T-helper 22 cell (primary cell): ENCODE results near the gene OLFM1.

Experiments
- DNase-seq: peaks from one replicate; pipeline ENCODE4 v3.0.0-alpha.2; 2020; ENCODE audit warnings: low read depth

OLFM1 gene

DNA sequence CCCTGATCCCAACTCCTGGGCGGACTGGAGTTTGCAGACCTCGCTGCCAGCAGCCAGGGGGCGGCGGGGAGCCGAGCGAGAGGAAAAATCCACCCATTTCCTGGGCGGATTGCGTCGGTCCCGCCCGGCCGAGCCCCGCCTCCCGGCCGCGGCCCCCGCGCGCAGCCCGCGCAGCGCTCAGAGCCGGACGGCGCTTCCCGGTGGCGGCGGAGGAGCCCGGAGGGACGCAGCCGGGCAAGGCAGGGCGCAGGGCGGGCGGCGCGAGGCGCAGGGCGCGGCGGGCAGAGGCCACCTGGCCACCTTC is at the start of gene OLFM1:
OLFM1 (plus strand) TSS at position 180 of the 304 bp plus-strand sequence. CDS start 322 bp downstream, outside the sequence.
- DNase-seq: no peak

DNA sequence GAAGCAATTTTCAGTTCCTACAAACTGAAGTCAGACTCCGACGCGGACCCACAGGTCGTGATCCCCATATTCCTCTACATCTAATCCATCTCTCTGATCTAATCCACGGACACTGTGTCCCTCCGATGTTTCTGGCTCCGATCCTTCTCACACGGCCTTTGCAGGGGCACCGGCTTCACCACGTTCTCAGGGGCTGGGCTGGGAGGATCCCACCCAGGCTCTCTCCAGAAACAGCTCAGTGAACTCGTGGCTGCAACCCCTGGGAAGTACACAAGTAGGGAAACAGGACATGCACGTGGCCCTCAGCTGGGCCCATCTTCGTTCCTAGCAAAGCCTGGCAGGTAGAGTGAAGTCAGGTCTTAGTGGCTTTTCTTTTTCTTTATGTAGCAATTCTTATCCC is 49.1 kb upstream of the OLFM1 start:
- no peak for DNase-seq

DNA sequence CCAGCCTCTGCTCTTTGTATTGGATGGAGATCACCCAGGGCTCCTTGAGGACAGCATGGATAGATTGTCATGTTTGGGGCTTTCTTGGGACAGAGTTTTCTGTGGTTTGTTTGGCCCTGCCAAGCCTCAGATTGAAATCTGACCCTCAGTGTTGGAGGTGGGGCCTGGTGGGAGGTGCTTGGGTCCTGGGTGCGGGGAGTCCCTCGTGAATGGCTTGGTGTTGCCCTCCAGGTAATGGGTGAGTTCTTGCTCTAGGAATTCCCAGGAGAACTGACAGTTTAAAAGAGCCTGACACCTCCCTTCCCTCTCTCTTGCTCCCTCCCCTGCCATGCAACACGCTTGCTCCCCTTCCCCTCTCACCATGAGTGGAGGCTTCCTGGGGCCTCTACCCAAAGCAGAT is 48.6 kb upstream of the OLFM1 start:
- no peak for DNase-seq

DNA sequence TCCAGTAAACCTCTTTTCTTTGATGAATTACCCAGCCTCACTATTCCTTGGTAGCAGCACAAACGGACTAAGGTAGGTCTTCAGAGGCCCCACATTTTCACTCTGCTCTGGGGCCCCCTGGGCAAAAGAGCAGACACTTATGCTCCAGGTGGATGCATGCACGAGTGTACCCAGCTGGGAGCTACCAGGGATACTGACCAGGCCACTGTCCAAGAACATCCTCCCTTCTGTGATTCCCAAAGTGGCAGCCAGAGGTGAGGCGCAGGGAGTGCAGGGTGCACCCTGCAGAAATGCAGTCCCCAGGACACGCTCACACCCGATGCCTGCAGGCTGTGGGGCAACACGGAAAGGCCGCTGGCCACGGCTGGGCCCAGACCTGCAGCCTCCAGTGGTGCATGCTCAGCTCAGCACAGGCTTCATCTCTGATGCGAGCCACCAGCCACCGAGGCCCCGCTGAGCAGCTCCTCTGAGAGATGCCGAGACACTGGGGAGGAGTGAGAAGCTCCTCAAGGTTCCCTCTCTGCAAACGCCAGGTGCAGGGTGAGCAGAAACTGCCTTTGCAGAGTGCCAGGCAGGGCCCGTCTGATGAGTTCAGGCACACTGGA is 48.1 kb upstream of the OLFM1 start:
- DNase-seq: no peak

DNA sequence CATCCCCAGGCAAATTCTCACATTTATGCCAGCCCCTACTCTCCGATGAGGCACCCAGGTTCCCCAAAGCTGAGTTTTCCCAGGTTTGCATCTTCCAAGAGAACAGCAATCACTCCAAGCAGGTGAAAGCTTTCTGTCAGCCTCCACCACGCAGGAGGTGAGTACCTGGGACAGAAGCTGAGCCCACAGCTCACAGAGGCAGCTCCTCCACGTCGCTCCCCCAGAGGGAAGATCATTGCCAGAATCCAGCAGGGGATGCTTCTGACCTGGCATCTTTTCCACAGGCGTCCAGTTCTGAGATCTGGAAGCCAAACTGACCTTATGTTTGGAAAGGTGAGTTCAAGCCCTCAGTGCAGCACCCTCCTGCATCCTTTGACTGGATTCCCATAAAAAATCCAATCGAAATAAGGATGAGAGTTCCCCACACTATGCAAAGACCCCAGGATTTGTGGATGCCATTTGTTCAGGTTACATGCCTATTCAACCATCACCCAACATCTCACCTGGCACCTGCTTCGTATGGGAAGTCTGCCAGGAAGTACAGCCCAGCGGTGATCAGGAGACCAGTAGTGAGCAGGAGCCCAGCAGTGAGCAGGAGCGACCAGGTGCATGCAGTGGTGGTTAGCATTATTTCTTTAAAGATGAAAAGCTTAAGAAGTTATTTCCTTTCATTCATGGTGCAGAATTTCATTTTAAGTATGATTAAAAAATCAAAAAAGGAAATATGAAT is 47.4 kb upstream of the OLFM1 start:
- DNase-seq: no peak

DNA sequence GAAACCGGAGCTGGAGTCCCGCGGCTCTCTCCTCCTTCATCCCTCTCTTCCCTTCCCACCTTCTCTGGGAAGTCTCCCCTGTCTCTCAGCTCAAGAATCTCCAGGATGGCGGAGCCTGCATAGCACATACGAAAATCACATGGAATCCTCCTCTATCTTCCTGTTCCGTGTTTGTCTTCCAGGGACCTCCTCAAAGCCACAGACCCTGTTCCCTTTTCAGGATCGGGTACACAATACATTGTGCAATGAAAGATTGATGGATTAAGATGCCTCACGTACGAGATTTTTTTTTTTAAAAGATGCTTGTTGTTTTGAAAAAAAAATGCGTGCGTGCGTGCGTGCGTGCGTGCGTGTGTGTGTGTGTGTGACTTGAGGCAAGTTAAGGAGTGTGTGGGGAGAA is 46.6 kb upstream of the OLFM1 start:
- no peak for DNase-seq

DNA sequence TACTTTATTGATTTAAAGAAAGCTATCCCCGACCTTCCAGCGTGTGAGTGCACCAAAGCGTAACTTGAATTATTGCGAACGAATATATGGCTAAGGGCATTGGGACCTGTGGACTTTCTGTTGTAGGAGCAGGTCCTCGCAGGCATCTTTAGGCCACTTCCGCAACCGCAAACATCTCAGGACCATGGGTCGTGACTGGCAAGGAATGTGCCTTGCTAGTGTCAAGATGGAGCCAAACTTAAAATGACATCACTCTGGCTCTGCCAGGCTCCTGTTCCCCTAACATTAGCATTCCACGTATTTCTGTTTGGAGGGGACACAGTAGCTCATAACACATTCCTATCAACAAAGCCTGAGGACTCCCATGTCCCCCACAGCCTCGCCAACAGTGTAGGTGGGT is 44.1 kb upstream of the OLFM1 start:
- DNase-seq: no peak

DNA sequence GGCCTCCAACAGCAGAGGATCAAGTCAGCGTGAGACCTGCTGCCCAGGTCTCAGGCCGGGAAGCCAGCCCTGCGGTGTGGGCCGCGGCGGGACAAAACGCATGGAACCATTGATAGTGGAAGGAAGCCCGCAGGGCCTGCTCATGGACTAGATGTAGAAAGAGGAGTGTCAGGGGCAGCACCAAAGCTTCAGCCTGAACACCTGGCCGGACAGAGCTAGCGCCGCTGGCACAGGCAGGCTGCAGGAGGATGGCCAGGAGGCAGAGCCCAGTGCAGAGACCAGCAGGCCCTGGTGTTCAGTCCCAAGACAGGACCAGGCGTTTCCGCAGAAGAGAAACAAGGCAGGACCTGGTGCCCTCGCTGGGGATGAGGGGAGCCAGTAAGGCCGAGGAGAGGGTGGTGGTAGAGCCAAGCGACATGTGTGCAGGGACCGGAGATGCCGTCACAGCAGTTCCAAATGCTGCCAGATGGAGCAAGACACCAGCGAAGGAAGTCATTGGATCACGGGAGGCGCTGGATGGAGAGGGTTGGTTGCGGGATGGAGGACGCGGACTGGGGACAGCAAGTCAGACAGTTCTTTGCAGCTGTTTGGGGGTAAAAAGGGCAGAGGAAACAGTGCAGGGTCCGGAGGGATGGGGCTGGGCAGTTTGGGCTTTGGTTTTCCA is 42.1 kb upstream of the OLFM1 start:
- no peak for DNase-seq

DNA sequence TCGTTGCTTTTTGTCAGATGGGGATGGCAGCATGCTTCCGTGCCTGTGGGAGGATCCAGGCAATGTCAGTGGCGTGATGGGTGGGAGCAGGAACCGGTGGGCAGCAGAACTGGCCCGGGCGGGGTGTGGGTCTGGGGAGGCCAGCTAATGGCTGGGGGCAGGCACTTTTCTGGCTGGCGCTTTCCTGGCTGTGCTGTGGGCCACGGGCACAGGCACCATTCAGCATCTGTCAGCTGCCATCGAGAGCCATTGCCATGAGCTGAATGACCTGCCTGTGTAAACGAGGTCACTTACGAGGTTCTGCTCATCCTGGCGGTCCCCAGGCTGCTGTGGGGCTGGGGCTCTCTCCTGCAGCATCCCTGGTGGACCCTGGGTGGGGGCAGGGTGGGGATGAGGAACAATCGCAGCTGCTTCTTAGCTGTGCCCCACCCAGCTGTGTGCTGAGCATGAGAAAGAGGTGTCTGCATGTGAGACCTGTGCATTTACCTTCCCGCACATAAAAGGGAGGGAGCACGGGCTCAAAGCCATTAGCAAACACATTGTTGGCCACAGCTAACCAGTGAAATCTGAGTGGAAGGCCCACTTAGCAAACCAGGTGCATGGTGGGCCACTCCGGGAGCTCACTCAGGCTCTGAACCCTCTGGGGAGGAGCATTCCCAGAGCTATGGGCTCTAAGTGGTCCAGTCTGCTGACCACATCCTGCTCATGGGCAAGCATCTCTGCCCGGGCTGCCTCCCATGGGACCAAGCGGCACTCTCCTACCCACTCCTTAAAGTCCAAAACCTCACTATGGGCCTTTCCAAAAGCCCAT is 41.3 kb upstream of the OLFM1 start:
- DNase-seq: no peak

DNA sequence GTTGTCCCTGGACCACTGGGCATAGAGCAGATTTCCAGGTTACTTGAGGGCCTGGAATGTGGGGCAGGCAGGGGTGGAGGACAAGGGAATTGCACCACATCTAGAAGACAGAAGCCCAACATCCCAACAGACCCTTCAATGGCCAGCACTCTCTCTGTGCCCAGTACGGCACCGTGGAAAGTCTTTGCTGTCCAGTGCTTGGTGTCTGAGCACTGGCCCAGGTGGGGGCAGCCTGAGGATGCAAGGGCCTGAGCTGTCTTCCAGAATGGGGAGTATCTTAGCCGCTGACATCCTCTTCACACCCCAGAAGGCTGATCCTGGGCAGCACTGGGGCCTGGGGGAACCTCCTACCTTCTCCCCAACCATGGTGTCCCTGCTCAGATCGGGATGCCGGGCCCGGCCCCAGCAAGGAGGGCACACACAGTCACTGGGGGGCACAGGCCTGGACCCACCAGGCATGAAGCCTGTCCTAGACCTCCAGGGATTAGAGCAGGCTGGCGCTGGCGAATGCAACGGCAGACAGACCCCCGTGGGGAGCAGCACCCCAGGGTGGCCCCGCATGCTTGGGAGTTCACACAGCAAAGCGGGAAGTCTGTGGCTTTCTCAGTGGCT is 40.6 kb upstream of the OLFM1 start:
- no peak for DNase-seq

DNA sequence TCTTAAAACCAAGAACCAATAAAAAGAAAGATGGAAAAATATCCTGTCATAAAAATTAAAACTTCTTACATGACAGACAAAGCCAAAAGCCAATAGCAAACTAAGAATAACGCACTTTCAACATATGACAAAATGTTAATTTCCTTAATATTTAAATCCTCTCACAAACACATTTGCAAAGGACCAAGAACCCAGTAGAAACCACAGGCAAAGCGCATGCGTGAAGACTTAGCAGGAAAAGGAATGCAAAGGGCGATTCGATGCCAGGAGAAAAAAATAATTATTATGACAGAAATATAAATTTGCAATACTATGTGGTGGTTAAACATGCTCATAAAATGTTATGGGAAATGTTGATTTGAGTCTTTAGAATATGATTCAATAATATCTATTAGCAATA is 39.9 kb upstream of the OLFM1 start:
- DNase-seq: no peak

DNA sequence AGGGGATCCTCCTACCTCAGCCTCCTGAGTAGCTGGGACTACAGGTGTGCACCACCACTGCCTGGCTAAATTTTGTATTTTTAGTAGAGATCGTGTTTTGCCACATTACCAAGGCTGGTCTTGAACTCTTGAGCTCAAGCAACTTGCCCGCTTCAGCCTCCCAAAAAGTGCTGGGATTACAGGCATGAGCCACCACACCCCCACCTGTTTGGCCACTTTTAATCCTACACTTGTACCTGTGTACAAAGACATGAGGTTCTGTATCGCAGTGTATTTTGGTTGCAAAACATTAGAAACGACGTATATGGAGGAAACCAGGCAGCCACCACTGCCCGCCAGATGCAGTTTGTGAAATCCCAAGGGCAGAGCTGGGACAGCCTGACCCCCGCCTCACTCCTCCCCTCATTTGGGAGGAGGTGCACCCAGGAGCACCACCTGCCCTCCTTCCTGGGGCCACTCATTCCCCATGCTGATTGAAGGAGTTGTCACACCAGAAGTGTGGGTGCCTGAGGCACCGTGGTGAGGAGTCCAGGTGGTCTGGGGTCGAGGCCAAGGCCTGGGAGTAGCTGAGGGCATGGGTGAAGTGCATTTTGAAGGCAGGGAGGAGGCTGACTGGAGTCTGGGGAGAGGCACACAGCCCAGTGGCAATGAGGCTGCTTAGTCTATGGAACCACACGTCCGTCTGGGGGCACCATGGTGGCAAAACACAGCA is 39.3 kb upstream of the OLFM1 start:
- DNase-seq: no peak

DNA sequence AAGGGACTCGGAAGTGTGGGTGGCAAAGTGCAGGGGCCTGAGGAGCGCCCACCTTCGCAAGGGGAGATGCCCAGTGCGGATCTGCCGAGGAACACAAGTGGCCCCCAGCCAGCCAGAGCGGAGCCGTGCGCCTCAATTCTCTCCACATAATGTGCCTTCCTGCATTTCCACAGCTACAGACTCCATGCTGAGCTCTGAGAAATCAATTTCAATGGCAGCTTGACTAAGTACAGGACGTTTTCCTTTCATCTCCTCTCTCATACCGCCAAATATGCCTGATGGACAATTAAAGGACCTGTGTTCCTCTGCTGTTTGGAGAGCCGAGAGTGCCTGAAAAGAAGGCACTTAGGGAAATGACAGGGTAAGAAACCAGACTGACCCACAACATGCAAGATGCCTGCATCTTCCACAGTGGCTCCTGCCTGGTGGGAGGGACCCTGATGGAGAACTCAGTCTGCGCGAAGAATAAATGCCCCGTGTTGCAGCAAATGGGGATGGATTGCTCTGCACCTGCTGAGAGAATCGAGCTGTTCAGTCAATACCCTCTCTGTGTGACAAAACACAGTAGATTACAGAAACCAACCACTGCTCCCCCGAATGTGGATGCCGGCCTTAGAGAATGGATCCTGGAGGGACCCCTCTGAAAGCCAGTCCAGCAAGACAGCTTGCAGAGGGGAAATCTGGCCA is 38.6 kb upstream of the OLFM1 start:
- DNase-seq: no peak

DNA sequence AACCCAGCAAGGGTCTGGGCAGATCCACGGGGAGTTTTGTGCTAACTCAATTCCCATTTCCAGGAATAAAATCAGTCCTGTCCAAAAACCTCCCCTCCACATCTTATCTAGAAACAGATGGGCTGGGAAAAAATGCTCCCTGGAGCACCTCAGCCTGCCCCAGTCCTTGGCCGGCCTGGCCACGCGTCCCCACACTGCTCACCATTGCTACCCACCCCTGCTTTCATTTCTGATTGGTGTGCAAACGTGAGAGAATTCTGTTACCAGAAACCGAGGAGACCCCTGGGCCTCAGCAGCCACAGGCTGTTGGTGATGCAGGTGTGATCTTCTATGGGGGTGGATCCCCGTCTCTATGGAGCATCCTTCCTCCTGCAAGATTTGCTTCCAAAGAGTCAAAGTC is 38.0 kb upstream of the OLFM1 start:
- no peak for DNase-seq

DNA sequence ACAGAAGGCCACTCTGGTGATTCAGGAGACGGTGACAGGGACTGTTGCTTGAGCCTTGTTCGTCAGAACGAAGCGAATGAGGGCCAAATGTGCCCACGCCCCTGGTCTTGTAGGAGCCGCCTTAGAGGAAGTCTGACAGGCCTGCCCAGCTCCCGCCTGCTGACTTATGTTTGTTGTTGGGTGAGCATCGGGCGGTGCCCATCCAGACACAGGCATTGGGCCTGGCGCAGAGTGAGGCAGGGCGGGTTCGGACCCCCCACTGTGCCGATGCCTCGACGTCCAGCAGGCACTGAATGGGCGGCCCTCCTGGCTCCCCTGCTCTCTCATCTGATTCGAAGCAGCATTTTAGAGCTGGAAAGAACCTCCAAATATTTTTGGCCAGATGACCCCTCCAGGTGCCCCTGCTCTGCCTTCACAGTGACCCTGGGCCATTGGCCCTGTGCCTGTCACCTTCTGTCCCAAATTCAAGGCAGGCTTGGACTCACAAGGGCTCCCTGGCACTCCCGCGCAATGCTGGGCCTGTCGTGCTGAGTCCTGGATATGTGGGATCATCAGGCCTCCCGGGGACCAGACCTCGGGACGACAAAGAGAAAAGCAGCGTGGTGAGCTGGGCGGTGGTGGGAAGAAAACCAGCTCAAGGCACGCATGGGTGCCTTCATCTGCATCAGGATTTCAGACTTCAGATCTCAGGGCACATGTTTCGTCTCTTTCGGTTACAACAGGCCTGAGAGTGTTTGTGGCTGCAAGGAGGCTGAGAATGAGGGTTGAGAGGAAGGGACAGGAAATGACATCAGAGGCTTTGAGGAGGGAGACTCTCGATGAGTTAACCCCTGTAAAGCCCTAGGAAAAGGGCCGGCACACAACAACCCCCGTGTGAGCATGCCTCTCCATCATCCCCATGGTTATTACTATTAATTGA is 37.1 kb upstream of the OLFM1 start:
- DNase-seq: no peak

DNA sequence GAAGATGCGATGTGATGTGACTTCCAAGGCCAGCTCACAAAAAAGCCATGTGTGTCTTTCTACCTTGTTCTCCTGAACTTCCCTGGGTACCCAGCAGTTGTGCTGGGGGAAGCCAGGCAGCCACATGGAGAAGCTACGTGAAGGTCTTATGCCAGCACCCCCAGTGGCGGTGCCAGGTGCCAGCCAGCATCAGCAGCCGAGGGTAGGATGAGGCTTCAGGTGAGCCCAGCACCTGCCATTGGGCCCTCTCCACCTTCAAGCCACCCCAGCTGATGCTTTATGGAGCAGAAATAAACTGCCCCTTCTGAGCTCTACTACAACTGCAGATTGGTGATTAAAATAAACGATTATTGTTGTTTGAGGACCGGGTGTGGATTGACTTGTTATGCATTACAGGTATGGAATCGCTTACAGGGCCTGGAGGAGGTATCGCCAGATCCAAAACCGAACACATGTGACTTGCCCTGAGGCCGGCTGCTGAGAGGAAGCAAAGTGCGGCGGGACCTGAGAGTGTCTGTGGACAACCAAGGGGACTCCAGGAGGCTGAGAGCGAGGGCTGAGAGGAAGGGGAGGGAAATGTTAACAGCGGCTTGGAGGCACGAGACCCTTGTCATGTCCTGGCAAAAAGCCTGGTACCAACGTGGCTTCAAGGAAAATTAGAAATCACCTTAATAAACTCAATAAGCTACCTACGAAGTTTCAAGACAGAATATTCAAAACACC is 36.0 kb upstream of the OLFM1 start:
- DNase-seq: no peak

DNA sequence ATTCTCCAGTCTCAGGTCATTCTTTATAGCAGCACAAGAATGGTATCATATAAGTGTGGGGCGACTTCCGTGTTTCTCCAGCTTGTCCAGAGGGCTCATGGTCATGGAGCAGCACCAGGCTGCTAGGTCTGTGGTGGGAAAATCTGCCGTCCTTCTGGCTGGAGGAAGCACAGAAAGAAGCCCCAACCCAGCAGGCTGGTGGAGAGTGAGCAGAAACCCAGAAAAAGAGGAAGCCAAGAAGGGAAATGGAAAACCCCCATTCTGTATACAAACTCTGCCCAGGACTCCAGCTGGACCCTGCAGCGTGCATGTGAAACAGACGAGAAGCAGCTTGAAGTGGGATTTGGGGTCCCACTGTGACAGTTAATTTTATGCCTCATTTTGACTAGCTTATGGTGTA is 34.3 kb upstream of the OLFM1 start:
- DNase-seq: no peak

DNA sequence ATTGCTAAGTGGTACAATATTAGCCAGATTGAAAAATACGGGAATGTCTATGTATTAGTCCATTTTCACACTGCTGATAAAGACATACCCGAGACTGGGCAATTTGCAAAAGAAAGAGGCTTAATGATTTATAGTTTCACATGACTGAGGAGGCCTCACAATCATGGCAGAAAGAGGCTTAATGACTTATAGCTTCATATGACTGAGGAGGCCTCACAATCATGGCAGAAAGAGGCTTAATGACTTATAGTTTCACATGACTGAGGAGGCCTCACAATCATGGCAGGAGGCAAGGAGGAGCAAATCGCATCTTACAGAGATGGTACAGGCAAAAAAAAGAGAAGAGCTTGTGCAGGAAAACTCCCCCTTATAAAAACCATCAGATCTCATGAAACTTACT is 32.3 kb upstream of the OLFM1 start:
- DNase-seq: no peak

DNA sequence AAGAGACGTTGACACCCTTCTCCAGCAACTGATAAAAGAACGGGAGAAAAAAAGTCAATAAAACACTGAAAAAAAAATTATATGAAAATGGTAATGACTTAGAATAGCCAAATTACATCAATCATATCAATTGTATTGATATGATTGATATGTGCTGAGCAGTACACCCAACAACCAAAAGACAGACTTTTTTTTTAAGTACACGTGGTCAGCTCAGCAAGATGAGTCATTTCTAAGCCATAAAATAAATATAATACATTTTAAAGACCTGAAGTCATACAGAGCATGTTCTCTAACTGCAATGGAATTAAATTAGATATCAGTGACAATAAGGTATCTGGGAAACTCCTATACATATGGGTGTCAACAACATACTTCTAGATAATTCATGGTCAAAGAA is 30.9 kb upstream of the OLFM1 start:
- DNase-seq: no peak
